Hematopoietic multipotent progenitor cell treated with erythropoietin and hydrocortisone succinate and interleukin-3 and kit ligand, for 17 days (in vitro differentiated cells): ENCODE data around the gene SSBP3.
"Not testable (repeated sequence)": the region's sequence is repeated elsewhere in the genome, so short reads cannot be mapped to it uniquely, and the experiment has no call there.

Experiments
- DNase-seq: peaks from one replicate; pipeline ENCODE4 v3.0.0-alpha.2; 2015; ENCODE audit warnings: low spot score

Gene SSBP3

GRCh38 chr1:54406339-54407153 is at the start of gene SSBP3:
Gene SSBP3, minus strand, starts transcription at chr1:54406394.
- DNase-seq: peak; percentile 94

- no peak for DNase-seq
Observed at GRCh38 chr1:54453509-54453908, 47.3 kb upstream of the SSBP3 start.

GRCh38 chr1:54453022-54453421 is 46.8 kb upstream of the SSBP3 start:
- DNase-seq: no peak

- not testable (repeated sequence) for DNase-seq
Observed at GRCh38 chr1:54449431-54449830, 43.2 kb upstream of the SSBP3 start.

- DNase-seq: not testable (repeated sequence)
Observed at GRCh38 chr1:54448801-54449200, 42.6 kb upstream of the SSBP3 start.

GRCh38 chr1:54447081-54447480 is 40.9 kb upstream of the SSBP3 start:
- not testable (repeated sequence) for DNase-seq

- no peak for DNase-seq
Observed at GRCh38 chr1:54442185-54442584, 36.0 kb upstream of the SSBP3 start.

- no peak for DNase-seq
Observed at GRCh38 chr1:54439550-54440223, 33.5 kb upstream of the SSBP3 start.

- no peak for DNase-seq
Observed at GRCh38 chr1:54437783-54438182, 31.6 kb upstream of the SSBP3 start.

- DNase-seq: no peak
Observed at GRCh38 chr1:54436826-54437225, 30.6 kb upstream of the SSBP3 start.

- DNase-seq: no peak
Observed at GRCh38 chr1:54429838-54430237, 23.6 kb upstream of the SSBP3 start.

- DNase-seq: no peak
Observed at GRCh38 chr1:54428837-54429518, 22.8 kb upstream of the SSBP3 start.

- DNase-seq: peak; percentile 64
Observed at GRCh38 chr1:54425152-54425584, 19.0 kb upstream of the SSBP3 start.

GRCh38 chr1:54424398-54424797 is 18.2 kb upstream of the SSBP3 start:
- DNase-seq: no peak

GRCh38 chr1:54421101-54421504 is 14.9 kb upstream of the SSBP3 start:
- DNase-seq: no peak

GRCh38 chr1:54418598-54418997 is 12.4 kb upstream of the SSBP3 start:
- DNase-seq: not testable (repeated sequence)

GRCh38 chr1:54417123-54417522 is 10.9 kb upstream of the SSBP3 start:
- no peak for DNase-seq

- DNase-seq: no peak
Observed at GRCh38 chr1:54416435-54416834, 10.2 kb upstream of the SSBP3 start.

GRCh38 chr1:54415991-54416390 is 9.8 kb upstream of the SSBP3 start:
- no peak for DNase-seq

- no peak for DNase-seq
Observed at GRCh38 chr1:54415533-54415932, 9.3 kb upstream of the SSBP3 start.

GRCh38 chr1:54413732-54414131 is 7.5 kb upstream of the SSBP3 start:
- DNase-seq: no peak

- DNase-seq: no peak
Observed at GRCh38 chr1:54413295-54413694, 7.1 kb upstream of the SSBP3 start.

GRCh38 chr1:54410359-54410758 is 4.2 kb upstream of the SSBP3 start:
- no peak for DNase-seq
